Limb (tissue), 2 donors: ENCODE measurements around the gene USP21.
A peak's percentile ranks its signal among the peaks of the same experiment; 100 is the strongest.

Experiments
- DNase-seq, 2 donors: peaks; one replicate each; pipeline ENCODE4 v3.0.0-alpha.2; 2016; ENCODE audit errors: extremely low spot score in 2 of 2

The USP21 gene

DNA sequence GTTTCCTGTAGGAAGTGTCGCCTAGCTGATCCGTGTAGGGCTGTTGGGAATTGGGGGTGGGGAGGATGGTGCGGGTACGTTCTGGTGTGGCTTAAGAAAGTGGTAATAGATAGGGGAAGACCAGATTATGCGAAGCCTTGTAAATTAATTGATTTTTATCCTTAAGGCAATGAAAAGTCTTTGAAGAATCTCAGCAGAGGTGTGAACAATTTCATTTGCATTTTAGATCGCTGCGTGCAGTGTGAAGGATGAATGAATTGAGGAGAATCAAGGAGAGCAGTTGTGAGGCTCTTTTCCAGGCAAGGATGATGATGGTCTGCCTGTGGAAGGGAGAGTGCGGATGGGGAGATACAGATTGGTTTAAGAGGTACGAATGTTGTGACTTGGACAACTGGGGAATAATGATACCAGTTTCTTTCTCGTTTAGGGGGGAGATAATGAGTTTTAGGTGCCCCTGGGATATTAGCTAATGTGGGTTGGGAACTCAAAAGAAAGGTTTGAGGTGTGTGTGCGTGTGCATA, 26.0 kb upstream of the USP21 start:
- no peak for DNase-seq

DNA sequence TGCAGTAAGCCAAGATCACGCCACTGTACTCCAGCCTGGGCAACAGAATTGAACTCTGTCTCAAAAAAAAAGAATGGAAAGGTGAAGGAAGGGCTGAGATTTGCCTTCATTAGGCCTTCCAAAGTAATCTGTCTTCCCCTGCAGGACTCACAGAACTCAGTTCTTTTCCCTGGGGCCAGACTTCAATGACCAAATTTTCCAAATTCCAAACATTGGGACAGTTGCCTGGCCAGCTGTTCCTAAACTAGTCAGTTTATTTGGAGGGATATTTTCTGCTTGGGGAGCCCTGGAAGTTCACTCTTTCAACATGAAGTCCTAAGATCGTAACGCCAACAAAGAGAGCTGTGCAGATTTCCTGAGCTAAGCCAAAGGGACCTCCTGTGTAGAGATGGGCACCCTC, 21.4 kb upstream of the USP21 start:
- no peak for DNase-seq

DNA sequence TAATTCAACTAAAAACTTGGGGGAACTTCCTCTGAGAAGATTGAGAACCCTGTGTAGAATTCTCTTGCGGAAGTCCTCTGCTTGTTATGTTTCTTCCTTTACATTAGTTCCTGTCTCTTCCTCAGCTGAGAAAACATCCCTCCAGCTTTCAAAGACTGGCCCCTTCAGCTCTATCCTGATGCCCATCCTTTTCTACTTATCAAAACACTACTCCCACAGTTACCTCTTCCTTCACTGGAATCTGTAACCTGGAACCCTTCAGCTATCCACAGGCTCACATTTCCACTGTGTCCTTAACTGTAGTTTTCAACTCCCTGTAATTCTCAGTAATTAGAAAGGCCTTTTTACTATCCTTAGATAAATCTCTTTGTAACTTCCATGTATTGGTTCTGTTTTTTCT, 20.9 kb upstream of the USP21 start:
- no peak for DNase-seq

DNA sequence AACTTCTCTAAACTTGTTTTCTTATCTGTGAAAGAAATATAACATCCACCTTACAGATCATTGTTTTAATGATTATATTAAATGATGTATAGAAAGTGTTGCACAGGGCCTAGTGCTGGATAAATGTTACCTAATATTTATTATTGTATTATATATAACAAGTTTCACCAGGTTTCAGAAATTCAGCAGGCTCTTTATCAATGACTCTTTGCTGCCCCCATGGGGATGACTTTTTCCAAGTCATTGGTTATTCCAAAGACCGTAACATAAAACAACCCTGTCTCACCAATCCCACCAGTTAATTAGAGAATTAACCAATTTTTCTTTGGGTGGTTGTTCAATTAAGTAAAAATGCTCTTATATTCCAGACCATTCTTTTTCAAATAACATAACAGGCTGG, 19.5 kb upstream of the USP21 start:
- DNase-seq, result peak in 1 of 2 donors; percentile 26

DNA sequence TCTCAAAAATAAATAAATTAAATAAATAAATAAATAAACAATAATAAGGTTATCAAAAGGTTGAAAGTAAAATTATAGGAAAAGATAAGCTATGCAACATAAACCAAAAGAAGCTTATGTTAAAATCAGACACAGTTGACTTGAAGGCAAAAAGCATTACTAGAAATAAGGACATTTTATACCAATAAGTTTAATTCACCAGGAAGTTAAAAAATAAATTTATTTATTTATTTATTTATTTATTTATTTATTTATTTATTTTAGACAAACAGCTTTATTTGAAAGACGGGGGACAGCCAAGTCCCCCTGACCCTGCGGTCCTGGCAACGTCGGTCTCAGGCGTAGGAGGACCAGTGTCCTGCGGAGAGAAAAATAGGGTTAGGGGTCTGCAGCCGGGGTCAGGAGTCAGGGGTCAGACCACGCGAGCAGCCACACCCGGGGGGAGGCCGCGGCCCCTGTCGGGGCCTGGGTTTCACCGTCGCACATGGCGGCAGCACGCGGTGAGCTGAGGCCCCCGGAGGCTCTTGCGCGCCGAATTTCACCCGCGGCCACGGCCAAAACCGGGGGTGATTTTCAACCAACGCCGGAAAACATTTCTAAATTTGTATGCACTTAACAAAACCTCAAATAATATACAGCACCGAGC, 18.4 kb upstream of the USP21 start:
- no peak for DNase-seq

DNA sequence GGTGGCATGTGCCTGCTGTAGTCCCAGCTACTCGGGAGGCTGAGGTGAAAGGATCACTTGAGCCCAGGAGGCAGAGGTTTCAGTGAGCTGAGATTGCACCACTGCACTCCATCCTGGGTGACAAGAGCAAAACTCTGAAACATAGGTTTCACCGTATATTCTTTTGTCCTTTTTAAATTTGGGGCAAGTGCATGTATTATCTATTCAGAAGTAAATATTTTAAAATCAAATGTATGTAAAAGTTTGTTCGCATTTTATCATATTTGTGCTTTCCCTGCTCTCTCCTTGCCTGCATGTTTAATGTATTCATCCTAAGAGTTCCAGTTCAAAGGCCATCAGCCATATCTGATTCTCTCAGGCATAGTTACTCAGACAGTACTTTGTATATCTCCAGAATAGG, 13.5 kb upstream of the USP21 start:
- DNase-seq, result no peak

DNA sequence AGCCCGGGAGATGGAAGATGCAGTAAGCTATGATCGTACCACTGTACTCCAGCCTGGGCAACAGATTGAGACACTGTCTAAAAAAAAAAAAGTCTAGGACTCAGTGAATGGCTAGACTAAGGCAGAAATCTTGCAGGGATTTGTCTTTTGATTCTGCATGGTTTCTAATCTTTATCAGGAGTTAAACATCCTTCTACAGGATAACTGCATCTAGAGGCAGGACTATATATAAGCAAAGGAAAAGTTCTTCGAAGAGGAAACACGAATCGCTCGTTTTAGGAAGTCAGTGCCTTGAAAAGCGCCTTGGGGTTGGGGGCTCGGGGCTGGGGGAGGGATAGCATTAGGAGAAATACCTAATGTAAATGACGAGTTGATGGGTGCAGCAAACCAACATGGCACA, 6.1 kb upstream of the USP21 start:
- DNase-seq, result no peak

DNA sequence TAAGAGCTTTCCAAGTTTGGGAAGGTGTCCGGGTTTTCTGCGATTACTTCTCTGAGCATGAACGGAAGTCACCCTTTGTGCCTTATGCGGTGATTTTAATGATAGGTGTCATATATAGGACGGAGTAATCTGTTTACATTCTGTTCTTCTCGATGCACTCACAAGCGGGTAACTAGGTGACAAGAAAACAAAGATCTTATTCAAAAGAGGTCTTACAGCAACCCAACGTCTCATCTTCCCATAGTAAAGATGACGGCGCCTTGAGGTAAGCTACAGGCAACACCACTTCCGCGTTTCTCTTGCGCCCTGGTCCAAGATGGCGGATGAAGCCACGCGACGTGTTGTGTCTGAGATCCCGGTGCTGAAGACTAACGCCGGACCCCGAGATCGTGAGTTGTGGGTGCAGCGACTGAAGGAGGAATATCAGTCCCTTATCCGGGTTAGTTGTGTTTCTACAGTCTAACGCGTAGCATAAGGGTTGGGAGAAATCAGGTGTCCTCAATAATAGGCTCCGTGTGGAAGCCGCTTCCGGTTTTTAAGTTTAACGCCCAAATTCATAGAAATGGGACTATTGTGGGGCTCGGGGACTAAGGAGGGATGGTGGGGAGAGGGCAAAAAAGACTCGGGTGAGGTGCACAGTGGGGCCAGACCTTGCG, 5.5 kb upstream of the USP21 start, which contains the start of gene UFC1:
Gene UFC1 (plus strand): TSS at position 297 of the 656 bp plus-strand sequence. CDS start 20 bp downstream, at position 317.
- peak; percentile 87 to 91 for DNase-seq

DNA sequence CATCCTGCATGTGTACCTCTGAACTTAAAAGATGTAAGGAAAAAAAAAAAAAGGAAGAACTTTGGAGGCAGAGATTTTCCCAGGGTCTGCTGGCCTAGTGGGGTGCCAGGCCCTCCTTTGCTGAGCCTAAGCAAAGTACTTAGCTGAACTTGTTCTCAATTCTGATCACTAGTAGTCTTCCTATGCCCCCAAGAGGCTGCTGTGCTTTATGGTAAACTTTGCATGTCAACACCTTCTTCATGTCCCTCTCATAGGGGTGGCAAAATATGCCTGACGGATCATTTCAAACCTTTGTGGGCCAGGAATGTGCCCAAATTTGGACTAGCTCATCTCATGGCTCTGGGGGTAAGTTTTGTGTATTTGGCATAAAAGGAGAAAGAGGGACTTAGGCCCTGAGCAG, 1.4 kb upstream of the USP21 start:
- DNase-seq, result no peak

DNA sequence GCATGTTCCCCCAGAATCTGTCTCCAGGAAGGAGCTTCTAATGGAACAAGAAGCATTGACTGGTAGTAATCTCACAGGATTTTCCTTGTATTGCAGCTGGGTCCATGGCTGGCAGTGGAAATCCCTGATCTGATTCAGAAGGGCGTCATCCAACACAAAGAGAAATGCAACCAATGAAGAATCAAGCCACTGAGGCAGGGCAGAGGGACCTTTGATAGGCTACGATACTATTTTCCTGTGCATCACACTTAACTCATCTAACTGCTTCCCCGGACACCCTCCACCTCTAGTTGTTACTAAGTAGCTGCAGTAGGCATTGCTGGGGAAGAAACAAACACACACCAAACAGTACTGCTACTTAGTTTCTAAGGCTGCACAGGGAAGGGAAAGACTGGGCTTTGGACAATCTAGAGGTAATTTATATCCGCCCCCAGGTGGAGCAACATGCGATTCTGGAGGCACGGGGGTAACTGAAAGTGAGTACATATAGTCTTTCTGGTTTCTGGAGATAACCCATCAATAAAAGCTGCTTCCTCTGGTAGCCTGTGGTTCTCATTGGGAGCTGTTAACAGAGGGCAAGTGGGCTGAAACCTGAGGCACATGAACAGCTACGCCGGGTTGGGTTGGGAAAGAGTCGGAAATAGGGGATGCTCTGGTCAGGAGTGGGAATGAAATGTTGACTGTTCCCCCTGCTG, 837 bp upstream of the USP21 start:
- no peak for DNase-seq

DNA sequence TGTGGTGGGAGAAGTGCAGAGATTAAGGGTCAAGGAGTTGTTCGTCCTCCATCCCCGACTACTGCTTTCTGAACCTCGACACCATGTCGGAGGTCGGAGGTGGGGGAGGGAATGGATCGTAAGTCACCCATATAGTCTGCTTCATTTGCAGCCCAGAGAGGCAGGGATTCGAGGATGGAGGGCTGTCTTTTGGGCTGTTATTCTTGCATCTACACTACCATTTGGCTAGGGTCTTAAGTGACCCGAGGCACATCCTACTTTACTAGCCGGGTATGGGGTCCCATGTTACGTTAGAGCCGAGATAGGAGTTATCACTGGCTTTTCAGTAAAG, 578 bp downstream of the USP21 start:
- no peak for DNase-seq

DNA sequence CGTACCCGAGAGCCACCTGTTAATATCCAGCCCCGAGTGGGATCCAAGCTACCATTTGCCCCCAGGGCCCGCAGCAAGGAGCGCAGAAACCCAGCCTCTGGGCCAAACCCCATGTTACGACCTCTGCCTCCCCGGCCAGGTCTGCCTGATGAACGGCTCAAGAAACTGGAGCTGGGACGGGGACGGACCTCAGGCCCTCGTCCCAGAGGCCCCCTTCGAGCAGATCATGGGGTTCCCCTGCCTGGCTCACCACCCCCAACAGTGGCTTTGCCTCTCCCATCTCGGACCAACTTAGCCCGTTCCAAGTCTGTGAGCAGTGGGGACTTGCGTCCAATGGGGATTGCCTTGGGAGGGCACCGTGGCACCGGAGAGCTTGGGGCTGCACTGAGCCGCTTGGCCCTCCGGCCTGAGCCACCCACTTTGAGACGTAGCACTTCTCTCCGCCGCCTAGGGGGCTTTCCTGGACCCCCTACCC, 1.4 kb downstream of the USP21 start:
- DNase-seq, result no peak

DNA sequence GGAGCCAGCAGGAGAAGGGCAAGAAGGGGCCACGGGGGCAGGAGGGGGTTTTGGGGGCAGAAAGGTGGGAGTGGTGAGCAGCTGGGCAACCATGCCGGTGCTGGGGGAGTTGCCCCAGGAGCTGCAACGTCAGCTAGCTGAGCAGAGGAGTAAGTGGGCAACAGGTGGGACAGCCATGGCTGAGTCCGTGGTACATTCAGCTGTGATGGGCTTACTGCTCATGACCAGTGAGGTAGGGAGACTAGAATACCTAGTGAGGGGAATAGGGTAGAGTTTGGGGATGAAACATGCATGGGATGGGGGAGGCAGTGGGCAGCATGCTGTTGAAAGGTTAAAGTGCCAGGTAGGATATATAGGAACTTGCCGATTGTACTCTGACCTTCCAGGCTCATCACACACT, 2.4 kb downstream of the USP21 start:
- DNase-seq, result no peak

DNA sequence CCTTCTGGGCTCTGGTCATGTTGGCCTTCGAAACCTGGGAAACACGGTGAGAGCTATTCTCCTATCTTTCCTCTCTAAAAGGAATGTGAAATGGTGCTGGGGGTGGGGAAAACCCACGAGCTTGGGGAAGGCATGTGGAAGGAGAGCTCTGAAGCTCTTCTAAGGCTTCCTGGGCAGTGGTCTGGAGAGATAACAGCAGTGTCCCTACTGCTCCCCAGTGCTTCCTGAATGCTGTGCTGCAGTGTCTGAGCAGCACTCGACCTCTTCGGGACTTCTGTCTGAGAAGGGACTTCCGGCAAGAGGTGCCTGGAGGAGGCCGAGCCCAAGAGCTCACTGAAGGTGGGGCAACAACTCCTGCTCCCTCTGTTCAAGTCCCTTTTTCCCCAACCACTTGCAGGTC, 2.8 kb downstream of the USP21 start:
- no peak for DNase-seq

DNA sequence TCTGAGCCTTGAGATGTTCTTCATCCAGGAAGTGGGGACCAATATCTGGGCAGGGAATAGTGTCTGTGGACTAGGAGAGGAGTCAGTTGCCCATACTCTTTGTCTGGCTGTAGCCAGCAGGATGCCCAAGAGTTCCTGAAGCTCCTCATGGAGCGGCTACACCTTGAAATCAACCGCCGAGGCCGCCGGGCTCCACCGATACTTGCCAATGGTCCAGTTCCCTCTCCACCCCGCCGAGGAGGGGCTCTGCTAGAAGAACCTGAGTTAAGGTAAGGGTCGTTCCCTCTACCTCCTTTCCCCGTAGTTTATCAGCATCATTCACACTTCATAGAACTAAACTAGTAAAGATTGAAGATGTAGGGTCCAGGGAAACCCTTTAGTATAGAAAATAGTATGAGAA, 3.5 kb downstream of the USP21 start:
- DNase-seq, result no peak

DNA sequence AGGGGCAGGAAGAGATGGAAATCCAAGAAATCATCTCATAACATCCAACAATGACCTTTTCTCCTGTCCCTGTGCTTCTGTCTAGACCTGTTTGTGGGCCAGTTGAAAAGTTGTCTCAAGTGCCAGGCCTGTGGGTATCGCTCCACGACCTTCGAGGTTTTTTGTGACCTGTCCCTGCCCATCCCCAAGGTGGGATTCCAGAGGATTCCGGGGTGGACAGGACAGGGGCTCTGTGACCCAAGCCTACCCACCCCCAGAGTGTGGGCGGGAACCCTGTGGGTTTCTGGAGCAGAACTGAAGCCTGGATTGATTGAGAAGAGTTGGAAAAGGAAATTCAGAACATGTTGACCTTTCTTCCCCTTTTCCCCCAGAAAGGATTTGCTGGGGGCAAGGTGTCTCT, 4.5 kb downstream of the USP21 start:
- no peak for DNase-seq

DNA sequence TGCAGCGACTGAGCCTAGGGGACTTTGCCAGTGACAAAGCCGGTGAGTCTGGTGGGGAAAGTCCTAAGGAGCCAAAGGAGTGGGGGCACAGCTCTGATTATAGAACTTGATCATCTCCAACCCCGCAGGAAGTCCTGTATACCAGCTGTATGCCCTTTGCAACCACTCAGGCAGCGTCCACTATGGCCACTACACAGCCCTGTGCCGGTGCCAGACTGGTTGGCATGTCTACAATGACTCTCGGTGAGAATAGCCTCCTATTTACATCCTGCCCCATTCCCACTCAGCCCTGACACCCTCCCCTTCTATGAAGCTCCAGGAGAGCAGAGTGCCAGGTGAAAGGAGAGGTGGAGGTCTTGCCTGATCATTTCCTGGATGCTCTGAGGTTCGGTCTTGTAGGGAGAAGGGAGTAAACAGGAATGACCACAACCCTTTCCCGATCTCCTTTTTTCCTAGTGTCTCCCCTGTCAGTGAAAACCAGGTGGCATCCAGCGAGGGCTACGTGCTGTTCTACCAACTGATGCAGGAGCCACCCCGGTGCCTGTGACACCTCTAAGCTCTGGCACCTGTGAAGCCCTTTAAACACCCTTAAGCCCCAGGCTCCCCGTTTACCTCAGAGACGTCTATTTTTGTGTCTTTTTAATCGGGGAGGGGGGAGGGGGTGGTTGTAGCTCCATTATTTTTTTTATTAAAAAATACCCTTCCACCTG, 5.8 kb downstream of the USP21 start:
- no peak for DNase-seq

DNA sequence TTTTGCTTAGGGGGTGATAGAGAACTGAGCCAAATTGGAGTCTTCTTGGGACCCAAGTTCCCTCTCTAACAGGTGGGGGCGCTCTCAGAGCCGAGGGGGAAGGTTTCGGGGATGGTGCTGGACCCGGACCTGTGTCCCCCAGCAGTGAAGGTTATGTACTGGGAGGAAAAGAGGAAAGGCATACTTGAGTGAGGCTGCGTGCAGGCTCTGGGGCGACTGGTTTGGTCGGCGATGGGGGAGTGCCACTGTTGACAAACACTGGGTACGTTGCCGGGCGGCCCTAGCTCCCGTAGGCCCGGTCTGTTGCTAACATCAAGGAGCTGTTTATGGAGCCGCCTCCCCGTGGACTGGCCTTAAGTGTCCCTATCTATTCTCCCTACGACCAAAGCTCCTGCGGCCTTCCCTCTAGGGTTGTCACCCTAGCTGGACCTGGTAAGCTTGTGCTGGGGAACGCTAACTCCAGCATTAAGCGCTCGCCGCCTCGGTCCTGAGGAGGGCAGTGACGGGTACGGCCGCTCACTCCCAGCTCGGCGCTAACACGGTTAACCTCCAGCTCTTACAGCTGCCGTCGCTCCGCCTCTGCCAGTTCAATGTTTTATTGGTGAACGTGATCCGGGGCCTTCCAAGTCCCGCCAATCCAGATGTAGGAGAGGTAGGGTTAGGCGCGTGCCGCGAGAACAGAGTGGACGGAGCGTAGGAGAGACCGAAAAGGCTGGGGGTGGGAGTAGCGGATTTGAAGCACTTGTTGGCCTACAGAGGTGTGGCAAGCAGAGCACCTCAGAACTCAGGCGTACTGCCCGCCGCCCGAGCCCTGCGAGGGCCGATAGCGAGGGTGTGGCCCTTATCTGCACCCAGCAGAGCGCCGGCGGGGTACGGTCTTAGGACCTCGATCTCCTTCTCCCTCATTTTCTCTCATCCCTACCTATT, 6.7 kb downstream of the USP21 start, which contains the start of gene PPOX:
Gene PPOX (plus strand): TSS at position 685 of the 927 bp plus-strand sequence. CDS start 422 bp downstream, outside the sequence.
- peak; percentile 94 to 98 for DNase-seq

DNA sequence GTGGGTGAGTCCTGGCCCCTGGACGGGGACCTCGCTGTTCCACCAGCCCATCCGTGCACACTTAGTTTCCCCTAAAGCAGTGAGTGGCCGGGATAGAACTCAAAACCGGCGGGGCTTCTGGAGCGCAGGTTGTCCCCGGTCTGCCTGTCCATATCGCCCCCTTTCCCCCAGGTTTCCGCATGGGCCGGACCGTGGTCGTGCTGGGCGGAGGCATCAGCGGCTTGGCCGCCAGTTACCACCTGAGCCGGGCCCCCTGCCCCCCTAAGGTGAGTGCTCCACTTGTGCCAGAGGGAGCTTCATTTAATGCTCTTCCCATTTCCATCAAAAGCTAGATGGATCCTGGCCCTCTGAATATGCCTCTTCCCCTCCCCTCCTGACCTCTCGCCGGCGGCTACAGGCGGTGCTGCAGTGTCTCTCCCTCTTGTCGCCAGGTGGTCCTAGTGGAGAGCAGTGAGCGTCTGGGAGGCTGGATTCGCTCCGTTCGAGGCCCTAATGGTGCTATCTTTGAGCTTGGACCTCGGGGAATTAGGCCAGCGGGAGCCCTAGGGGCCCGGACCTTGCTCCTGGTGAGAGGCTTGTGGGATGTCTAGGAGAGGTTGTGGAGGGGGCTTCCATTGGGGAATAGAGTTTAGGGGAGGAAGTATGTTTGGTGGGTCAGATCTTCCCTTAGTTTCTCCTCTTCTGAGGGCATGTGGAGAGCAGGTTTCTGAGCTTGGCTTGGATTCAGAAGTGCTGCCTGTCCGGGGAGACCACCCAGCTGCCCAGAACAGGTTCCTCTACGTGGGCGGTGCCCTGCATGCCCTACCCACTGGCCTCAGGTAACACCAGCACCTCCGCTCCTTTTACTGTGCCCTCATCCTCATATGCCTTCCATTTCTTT, 7.6 kb downstream of the USP21 start:
- DNase-seq, result peak in 1 of 2 donors; percentile 51

DNA sequence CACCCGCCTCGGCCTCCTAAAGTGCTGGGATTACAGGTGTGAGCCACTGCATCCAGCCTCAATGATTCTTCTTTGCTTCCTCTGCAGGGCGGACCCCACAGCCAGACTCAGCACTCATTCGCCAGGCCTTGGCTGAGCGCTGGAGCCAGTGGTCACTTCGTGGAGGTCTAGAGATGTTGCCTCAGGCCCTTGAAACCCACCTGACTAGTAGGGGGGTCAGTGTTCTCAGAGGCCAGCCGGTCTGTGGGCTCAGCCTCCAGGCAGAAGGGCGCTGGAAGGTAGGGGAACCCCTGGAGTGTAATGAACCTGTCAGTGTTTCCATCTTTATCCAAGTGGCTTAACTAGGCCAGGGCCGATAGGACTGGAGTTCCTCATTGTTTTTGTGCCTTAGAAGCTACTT, 9.6 kb downstream of the USP21 start:
- DNase-seq, result no peak
